ENCODE data around the gene MYLK. TPM values are rescaled to one million over a fixed set of nuclear protein-coding genes. Genes with fewer than 3 reads are reported as not detected.

Gene MYLK
- total RNA-seq, 1 donor from 2014 or later = 26.6 TPM

DNA sequence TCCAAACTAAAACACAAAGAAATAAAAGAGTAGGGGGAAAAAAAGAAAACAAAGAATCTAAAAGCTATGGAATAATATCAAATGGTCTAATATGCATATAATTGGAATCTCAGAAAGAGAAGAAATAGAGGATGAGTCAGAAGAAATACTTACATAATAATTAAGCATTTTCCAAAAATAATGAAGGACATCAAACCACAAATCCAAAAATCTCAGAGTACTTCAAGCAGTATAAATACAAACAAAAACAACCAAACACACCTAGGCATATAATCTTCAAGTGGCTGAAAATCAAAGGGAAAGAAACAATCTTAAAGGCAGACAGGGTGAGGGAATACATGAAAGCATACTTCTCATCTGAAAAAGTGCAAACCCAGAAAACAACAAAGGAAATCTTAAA, 46.3 kb downstream of the MYLK start:
- H3K36me3 ChIP-seq (ENCODE audit: control insufficient read depth in 3 of 3, insufficient read depth in 3 of 3, low read length in 3 of 3) = no peaks in the 10 kb centered on the region
- no peak overlapping the region for H3K27ac ChIP-seq (ENCODE audit: low read depth, low read length)
- H3K4me1 ChIP-seq (ENCODE audit: control insufficient read depth in 3 of 3, insufficient read depth in 3 of 3, low read length in 3 of 3) = no peaks in the 10 kb centered on the region
- H3K4me3 ChIP-seq (ENCODE audit: low read length in 3 of 3) = no peak overlapping the region
- no peaks in the 10 kb centered on the region for H3K27me3 ChIP-seq (ENCODE audit: control insufficient read depth in 3 of 3, insufficient read depth in 3 of 3, low read length in 3 of 3)
- peaks cover 0 to 5% (median 4%) of the 10 kb centered on the region in 3 donors for H3K9me3 ChIP-seq (ENCODE audit: control insufficient read depth in 3 of 3, low read length in 3 of 3)
- no peak overlapping the region for H3K9ac ChIP-seq (ENCODE audit: low read depth in 1 of 3, low read length in 3 of 3)

DNA sequence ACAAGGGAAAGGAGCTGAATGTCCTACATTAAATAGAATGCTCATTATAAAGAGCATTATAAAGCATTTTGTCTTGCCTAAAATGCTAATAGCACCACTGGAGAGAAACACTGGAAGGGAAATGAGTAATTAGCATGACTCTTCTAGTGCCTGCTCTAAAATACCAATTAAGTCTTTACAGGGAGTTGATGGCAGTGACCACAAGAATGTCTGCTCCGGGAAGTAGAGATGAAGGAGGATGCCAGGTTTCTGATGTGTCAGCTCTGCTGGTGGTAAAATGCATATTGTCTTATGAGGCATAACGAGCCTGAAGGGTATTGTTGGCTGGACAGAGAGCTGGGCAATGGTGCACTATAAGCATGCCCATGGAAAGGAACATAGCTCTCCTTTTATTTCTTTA, 49.5 kb downstream of the MYLK start:
- H3K27me3 ChIP-seq (ENCODE audit: control insufficient read depth in 3 of 3, insufficient read depth in 3 of 3, low read length in 3 of 3) = no peaks in the 10 kb centered on the region
- H3K9ac ChIP-seq (ENCODE audit: low read depth in 1 of 3, low read length in 3 of 3) = no peak overlapping the region
- H3K9me3 ChIP-seq (ENCODE audit: control insufficient read depth in 3 of 3, low read length in 3 of 3) = no peaks in the 10 kb centered on the region
- H3K36me3 ChIP-seq (ENCODE audit: control insufficient read depth in 3 of 3, insufficient read depth in 3 of 3, low read length in 3 of 3) = no peaks in the 10 kb centered on the region
- no peak overlapping the region for H3K27ac ChIP-seq (ENCODE audit: low read depth, low read length)
- no peaks in the 10 kb centered on the region for H3K4me1 ChIP-seq (ENCODE audit: control insufficient read depth in 3 of 3, insufficient read depth in 3 of 3, low read length in 3 of 3)
- no peak overlapping the region for H3K4me3 ChIP-seq (ENCODE audit: low read length in 3 of 3)

DNA sequence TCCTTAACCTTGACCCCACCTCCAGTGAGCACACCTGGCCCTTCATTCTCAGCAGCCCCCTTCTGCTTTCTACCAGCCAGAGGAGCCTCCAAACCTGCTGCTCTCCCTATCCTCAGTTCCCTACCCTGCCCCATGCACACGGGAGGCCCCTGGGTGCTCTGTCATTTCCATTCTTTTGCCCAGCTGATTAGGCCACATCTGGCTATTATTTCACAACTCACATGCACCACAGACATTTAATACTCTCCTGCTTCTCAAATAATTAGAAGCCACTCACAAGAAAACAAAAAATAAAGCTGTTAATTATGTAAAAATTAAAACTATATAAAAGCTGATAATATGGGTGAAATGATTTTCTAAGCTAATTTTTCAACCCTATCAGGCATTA, 50.7 kb downstream of the MYLK start:
- Histone ChIP-seq H3K27me3 (ENCODE audit: control insufficient read depth in 3 of 3, insufficient read depth in 3 of 3, low read length in 3 of 3) (no peaks in the 10 kb centered on the region), H3K4me1 (ENCODE audit: control insufficient read depth in 3 of 3, insufficient read depth in 3 of 3, low read length in 3 of 3) (no peaks in the 10 kb centered on the region), H3K36me3 (ENCODE audit: control insufficient read depth in 3 of 3, insufficient read depth in 3 of 3, low read length in 3 of 3) (no peaks in the 10 kb centered on the region), H3K27ac (ENCODE audit: low read depth, low read length) (no peak overlapping the region), H3K9me3 (ENCODE audit: control insufficient read depth in 3 of 3, low read length in 3 of 3) (peaks cover 0 to under 1% (median 0%) of the 10 kb centered on the region in 3 donors), H3K9ac (ENCODE audit: low read depth in 1 of 3, low read length in 3 of 3) (no peak overlapping the region), H3K4me3 (ENCODE audit: low read length in 3 of 3) (no peak overlapping the region)

DNA sequence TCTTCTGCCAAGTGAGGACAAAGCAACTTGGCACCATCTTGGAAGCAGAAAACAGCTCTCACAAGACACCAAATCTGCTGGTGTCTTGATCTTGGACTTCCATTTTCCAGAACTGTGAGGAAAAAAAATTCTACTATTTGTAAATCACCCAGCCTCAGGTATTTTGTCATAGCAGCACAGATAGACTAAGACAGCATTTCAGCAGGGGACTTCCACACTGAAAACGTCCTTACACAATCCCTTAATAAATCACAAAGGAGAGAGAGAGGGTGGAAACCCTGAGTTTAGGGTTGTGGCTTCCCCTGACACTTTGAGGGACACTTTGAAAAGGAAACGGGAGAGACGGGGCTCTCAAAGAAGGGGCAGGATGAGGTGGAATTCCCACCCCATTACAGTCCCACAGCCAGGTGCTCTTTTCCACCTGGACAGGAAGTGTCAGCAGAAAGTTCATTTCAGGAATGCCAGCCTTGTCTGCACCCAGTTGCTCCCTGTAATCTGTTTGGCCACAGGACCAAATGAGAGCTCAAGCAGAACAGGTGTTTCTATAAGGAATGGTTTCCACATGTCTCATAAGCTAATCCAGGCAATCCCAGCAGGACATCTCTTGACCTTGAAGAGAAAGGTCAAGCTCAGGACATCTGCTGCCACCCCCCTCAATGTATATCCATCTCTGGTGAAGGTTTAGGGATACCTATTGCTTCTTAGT, 51.3 kb downstream of the MYLK start:
- Histone ChIP-seq H3K27ac (ENCODE audit: low read depth, low read length) (no peak overlapping the region), H3K9me3 (ENCODE audit: control insufficient read depth in 3 of 3, low read length in 3 of 3) (peaks cover 0 to 6% (median 3%) of the 10 kb centered on the region in 3 donors), H3K36me3 (ENCODE audit: control insufficient read depth in 3 of 3, insufficient read depth in 3 of 3, low read length in 3 of 3) (no peaks in the 10 kb centered on the region), H3K4me1 (ENCODE audit: control insufficient read depth in 3 of 3, insufficient read depth in 3 of 3, low read length in 3 of 3) (no peaks in the 10 kb centered on the region), H3K27me3 (ENCODE audit: control insufficient read depth in 3 of 3, insufficient read depth in 3 of 3, low read length in 3 of 3) (no peaks in the 10 kb centered on the region), H3K4me3 (ENCODE audit: low read length in 3 of 3) (no peak overlapping the region), H3K9ac (ENCODE audit: low read depth in 1 of 3, low read length in 3 of 3) (no peak overlapping the region)

DNA sequence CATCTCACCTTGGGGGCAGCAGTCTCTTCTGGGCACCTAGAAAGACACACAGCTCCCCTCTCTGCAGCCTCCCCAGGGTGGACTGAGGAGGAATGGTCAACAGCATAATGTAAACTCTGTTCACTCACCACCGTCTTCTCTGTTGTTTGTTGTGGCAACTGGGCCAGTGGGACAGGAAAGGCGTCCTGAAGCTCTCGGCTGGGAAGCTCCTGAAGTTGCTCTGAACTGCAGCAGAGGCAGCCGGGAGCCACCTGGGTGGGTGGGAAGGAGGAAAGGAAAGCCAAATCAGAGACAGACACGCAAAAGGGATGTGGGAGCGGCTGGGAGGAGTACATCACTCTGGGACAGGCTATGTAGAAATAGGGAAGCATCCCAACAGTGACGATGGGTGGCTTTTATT, 52.7 kb downstream of the MYLK start:
- Histone ChIP-seq H3K27me3 (ENCODE audit: control insufficient read depth in 3 of 3, insufficient read depth in 3 of 3, low read length in 3 of 3) (no peaks in the 10 kb centered on the region), H3K9me3 (ENCODE audit: control insufficient read depth in 3 of 3, low read length in 3 of 3) (peaks cover 0 to 12% (median 8%) of the 10 kb centered on the region in 3 donors), H3K9ac (ENCODE audit: low read depth in 1 of 3, low read length in 3 of 3) (no peak overlapping the region), H3K36me3 (ENCODE audit: control insufficient read depth in 3 of 3, insufficient read depth in 3 of 3, low read length in 3 of 3) (no peaks in the 10 kb centered on the region), H3K4me1 (ENCODE audit: control insufficient read depth in 3 of 3, insufficient read depth in 3 of 3, low read length in 3 of 3) (no peaks in the 10 kb centered on the region), H3K4me3 (ENCODE audit: low read length in 3 of 3) (no peak overlapping the region), H3K27ac (ENCODE audit: low read depth, low read length) (no peak overlapping the region)

DNA sequence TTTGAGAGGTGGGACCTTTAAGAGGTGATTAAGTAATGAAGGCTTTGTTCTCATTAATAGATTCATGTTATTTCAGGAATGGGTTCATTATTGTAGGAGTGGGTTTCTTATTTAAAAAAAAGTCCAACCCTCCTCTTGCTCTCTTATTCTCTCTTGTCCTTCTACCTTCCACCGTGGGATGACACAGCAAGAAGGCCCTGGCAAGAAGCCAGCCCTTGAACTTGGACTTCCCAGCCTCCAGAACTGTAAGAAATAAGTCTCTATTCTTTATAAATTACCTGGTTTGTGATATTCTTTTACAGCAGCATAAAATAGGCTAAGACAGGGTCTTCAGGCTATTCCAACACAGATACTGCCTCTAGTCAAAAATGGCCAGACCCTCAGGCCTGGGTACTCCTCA, 62.2 kb downstream of the MYLK start:
- Histone ChIP-seq H3K4me3 (ENCODE audit: low read length in 3 of 3) (no peak overlapping the region), H3K9ac (ENCODE audit: low read depth in 1 of 3, low read length in 3 of 3) (no peak overlapping the region), H3K4me1 (ENCODE audit: control insufficient read depth in 3 of 3, insufficient read depth in 3 of 3, low read length in 3 of 3) (peaks cover 8 to 11% (median 10%) of the 10 kb centered on the region in 3 donors), H3K9me3 (ENCODE audit: control insufficient read depth in 3 of 3, low read length in 3 of 3) (peaks cover 4 to 8% (median 7%) of the 10 kb centered on the region in 3 donors), H3K27ac (ENCODE audit: low read depth, low read length) (no peak overlapping the region), H3K27me3 (ENCODE audit: control insufficient read depth in 3 of 3, insufficient read depth in 3 of 3, low read length in 3 of 3) (no peaks in the 10 kb centered on the region), H3K36me3 (ENCODE audit: control insufficient read depth in 3 of 3, insufficient read depth in 3 of 3, low read length in 3 of 3) (no peaks in the 10 kb centered on the region)

DNA sequence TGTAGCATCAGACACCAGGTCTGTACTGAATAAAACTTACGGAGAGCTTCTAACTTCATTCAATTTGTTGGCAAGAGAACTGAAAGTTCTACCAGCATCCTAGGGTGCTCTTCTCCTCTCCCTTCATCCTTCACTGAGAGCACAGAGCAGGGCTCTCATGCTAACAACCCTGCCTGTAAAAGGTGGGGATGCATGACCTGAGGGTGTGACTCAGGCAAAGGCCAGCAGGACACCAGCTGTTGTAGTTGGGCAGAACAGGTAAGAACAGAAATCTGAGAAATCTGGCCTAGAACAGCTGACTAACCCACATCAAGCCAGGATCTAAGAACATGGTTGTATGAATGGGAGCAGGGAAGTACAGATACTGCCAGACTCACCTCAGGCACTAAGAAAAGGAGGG, 64.2 kb downstream of the MYLK start:
- Histone ChIP-seq H3K27me3 (ENCODE audit: control insufficient read depth in 3 of 3, insufficient read depth in 3 of 3, low read length in 3 of 3) (no peaks in the 10 kb centered on the region), H3K9ac (ENCODE audit: low read depth in 1 of 3, low read length in 3 of 3) (no peak overlapping the region), H3K9me3 (ENCODE audit: control insufficient read depth in 3 of 3, low read length in 3 of 3) (peaks cover 3 to 7% (median 3%) of the 10 kb centered on the region in 3 donors), H3K36me3 (ENCODE audit: control insufficient read depth in 3 of 3, insufficient read depth in 3 of 3, low read length in 3 of 3) (no peaks in the 10 kb centered on the region), H3K4me3 (ENCODE audit: low read length in 3 of 3) (no peak overlapping the region), H3K4me1 (ENCODE audit: control insufficient read depth in 3 of 3, insufficient read depth in 3 of 3, low read length in 3 of 3) (peaks cover 12 to 24% (median 13%) of the 10 kb centered on the region in 3 donors), H3K27ac (ENCODE audit: low read depth, low read length) (no peak overlapping the region)

DNA sequence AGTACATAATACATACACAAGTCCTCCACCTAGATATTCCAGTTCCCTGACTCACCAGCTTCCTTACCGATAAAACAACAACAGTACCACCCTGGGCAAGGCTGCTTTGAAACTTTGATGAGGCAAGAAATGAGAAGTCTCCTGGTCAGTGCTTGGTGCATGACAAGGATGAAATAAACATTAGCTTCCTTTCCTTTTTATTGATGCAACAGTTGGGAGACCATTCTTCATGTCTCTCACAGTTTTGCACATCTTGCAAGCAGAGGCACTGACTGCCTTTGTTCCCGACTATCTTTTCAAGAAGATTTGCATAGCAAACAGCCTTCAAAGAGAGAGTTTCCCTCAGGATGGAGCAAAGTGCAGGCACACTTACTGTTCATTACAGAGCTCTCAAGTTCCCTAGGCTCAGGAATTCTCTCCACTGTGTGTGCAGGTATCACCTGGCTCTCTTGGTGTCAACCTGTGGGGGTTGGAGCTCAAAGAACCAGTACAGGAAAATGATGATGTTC, 65.2 kb downstream of the MYLK start:
- Histone ChIP-seq H3K9ac (ENCODE audit: low read depth in 1 of 3, low read length in 3 of 3) (no peak overlapping the region), H3K4me1 (ENCODE audit: control insufficient read depth in 3 of 3, insufficient read depth in 3 of 3, low read length in 3 of 3) (peaks cover 12 to 24% (median 13%) of the 10 kb centered on the region in 3 donors), H3K9me3 (ENCODE audit: control insufficient read depth in 3 of 3, low read length in 3 of 3) (peaks cover 3 to 7% (median 3%) of the 10 kb centered on the region in 3 donors), H3K27me3 (ENCODE audit: control insufficient read depth in 3 of 3, insufficient read depth in 3 of 3, low read length in 3 of 3) (no peaks in the 10 kb centered on the region), H3K4me3 (ENCODE audit: low read length in 3 of 3) (no peak overlapping the region), H3K36me3 (ENCODE audit: control insufficient read depth in 3 of 3, insufficient read depth in 3 of 3, low read length in 3 of 3) (no peaks in the 10 kb centered on the region), H3K27ac (ENCODE audit: low read depth, low read length) (no peak overlapping the region)

DNA sequence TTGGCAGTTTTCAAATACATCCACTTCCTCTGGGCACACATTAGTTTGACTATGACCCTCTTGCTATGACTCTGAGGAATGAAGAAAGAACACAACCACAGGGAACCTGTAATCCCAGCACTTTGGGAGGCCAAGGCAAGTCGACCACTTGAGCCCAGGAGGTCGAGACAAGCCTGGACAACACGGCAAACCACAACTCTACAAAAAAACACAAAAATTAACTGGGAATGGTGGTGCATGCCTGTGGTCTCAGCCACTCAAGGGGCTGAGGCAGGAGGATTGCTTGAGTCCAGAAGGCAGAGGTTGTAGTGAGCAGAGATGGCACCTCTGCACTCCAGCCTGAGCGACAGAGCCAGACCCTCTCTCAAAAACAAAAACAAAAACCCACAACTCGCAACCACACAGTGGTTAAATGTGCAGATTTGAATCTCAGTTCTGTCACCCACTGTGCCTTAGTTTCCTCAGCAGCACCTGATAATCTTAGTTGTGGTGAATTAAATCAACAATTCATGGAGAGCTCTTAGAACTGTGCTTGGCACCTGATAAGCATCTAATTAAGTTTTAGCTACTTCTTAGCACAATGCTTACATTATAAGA, 65.7 kb downstream of the MYLK start:
- Histone ChIP-seq H3K27me3 (ENCODE audit: control insufficient read depth in 3 of 3, insufficient read depth in 3 of 3, low read length in 3 of 3) (no peaks in the 10 kb centered on the region), H3K9ac (ENCODE audit: low read depth in 1 of 3, low read length in 3 of 3) (no peak overlapping the region), H3K27ac (ENCODE audit: low read depth, low read length) (no peak overlapping the region), H3K4me1 (ENCODE audit: control insufficient read depth in 3 of 3, insufficient read depth in 3 of 3, low read length in 3 of 3) (peaks cover 12 to 24% (median 13%) of the 10 kb centered on the region in 3 donors), H3K9me3 (ENCODE audit: control insufficient read depth in 3 of 3, low read length in 3 of 3) (peaks cover 3 to 7% (median 3%) of the 10 kb centered on the region in 3 donors), H3K36me3 (ENCODE audit: control insufficient read depth in 3 of 3, insufficient read depth in 3 of 3, low read length in 3 of 3) (no peaks in the 10 kb centered on the region), H3K4me3 (ENCODE audit: low read length in 3 of 3) (no peak overlapping the region)

DNA sequence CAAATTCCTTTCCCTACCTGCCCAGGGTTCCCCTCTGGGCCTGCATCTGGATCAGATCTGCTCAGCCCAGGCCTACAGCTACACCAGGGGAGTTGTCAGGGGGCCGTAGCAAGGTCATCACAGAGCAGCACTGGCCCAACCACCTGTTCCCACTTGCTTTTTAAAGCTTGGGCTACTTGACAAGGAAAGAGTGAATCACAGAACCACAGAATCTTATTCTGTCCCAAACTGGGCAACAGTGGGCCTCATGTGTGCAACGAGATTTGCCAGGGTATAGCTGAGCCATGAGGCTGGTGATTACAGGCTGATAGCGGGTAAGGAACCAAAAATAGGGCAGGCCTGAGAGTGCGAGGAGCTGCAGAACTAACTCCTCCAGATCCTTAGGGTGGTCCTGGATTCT, 66.7 kb downstream of the MYLK start:
- peaks cover 12 to 24% (median 13%) of the 10 kb centered on the region in 3 donors for H3K4me1 ChIP-seq (ENCODE audit: control insufficient read depth in 3 of 3, insufficient read depth in 3 of 3, low read length in 3 of 3)
- H3K36me3 ChIP-seq (ENCODE audit: control insufficient read depth in 3 of 3, insufficient read depth in 3 of 3, low read length in 3 of 3) = no peaks in the 10 kb centered on the region
- H3K27ac ChIP-seq (ENCODE audit: low read depth, low read length) = peak overlapping the region; percentile 57
- H3K27me3 ChIP-seq (ENCODE audit: control insufficient read depth in 3 of 3, insufficient read depth in 3 of 3, low read length in 3 of 3) = no peaks in the 10 kb centered on the region
- H3K9me3 ChIP-seq (ENCODE audit: control insufficient read depth in 3 of 3, low read length in 3 of 3) = peaks cover 0 to 5% (median under 1%) of the 10 kb centered on the region in 3 donors
- H3K9ac ChIP-seq (ENCODE audit: low read depth in 1 of 3, low read length in 3 of 3) = no peak overlapping the region
- H3K4me3 ChIP-seq (ENCODE audit: low read length in 3 of 3) = no peak overlapping the region

Measured in skeletal muscle tissue (tissue), 4 donors.